Stomach (tissue), 4 donors: ENCODE data around the gene CBX4.

Source experiments
- EP300 ChIP-seq: sonication (generic); formaldehyde crosslinking; IDR thresholded peaks from one replicate; pipeline ENCODE4 v1.6.1; 2017; ENCODE audit warnings: antibody characterized with exemption
- POLR2A ChIP-seq, 4 donors: fragments of 450-650 bp; IDR thresholded peaks; one replicate each; pipeline ENCODE4 v1.6.1; 2016; ENCODE audit warnings: antibody characterized with exemption in 4 of 4, control low read depth in 2 of 4, mild to moderate bottlenecking in 1 of 4, moderate library complexity in 1 of 4
- POLR2AphosphoS5 ChIP-seq, 3 donors: sonication (generic); formaldehyde crosslinking; IDR thresholded peaks; one replicate each; pipeline ENCODE4 v1.6.1; 2016; ENCODE audit warnings: antibody characterized with exemption in 3 of 3
- TF ChIP-seq, protein P1 (sequence below), 7 experiments: fragments of 450-650 bp in 4 of 7; fragments of 200-600 bp in 3 of 7; sonication (generic) in 3 of 7; IDR thresholded peaks; one replicate each; pipeline ENCODE4 v1.5.1; 2016 to 2019; ENCODE audit warnings: antibody characterized with exemption in 7 of 7, control low read depth in 2 of 7, mild to moderate bottlenecking in 1 of 7

DNA sequence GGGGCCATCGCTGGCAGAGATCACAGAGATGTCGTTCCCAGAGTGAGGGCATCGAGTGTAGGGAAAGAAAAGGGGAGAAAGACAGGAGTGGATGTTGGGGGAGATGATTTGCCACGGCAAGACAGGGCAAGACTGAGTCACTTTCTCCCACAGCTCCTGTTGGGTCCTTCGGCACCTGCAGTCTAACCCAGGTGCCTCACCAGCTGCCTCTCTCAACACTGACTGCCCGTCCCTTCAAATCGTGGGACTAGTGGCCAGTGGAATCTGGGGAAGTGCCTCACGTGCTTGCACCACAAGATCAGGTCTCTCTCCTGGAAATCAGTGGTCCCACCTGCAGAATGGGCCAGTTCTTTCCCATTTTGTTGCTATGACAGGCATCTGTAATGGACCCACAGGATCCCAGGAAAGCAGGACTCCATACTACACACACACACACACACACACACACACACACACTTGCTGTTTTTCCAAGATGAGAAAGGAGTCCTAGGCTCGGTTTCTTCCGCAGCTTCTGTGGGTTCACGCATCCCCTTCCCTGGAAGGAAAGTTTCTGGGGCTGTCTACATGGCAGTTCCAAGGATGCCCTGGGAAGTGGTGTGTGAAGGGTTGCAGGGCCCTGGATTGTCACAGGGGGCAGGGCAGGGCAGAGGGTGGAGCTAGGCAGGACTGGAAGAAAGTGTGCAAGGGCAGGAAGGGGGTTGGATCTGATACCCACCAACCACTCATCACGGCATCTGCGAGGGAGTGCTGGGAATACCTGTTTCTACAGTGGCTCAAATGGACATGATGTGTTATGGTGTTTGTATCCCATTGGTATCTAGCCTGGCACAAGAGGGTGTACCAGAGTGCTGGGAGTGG is 32.1 kb downstream of the CBX4 start:
- TF ChIP-seq POLR2AphosphoS5 (IDR thresholded peaks at IDR 0.05) (no peak), EP300 (no peak), POLR2A (IDR thresholded peaks at IDR 0.05) (no peak)
- TF ChIP-seq, protein P1, sequence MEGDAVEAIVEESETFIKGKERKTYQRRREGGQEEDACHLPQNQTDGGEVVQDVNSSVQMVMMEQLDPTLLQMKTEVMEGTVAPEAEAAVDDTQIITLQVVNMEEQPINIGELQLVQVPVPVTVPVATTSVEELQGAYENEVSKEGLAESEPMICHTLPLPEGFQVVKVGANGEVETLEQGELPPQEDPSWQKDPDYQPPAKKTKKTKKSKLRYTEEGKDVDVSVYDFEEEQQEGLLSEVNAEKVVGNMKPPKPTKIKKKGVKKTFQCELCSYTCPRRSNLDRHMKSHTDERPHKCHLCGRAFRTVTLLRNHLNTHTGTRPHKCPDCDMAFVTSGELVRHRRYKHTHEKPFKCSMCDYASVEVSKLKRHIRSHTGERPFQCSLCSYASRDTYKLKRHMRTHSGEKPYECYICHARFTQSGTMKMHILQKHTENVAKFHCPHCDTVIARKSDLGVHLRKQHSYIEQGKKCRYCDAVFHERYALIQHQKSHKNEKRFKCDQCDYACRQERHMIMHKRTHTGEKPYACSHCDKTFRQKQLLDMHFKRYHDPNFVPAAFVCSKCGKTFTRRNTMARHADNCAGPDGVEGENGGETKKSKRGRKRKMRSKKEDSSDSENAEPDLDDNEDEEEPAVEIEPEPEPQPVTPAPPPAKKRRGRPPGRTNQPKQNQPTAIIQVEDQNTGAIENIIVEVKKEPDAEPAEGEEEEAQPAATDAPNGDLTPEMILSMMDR (IDR thresholded peaks at IDR 0.05) = no peak
